ENCODE measurements around the gene PLXNB1.

DNA sequence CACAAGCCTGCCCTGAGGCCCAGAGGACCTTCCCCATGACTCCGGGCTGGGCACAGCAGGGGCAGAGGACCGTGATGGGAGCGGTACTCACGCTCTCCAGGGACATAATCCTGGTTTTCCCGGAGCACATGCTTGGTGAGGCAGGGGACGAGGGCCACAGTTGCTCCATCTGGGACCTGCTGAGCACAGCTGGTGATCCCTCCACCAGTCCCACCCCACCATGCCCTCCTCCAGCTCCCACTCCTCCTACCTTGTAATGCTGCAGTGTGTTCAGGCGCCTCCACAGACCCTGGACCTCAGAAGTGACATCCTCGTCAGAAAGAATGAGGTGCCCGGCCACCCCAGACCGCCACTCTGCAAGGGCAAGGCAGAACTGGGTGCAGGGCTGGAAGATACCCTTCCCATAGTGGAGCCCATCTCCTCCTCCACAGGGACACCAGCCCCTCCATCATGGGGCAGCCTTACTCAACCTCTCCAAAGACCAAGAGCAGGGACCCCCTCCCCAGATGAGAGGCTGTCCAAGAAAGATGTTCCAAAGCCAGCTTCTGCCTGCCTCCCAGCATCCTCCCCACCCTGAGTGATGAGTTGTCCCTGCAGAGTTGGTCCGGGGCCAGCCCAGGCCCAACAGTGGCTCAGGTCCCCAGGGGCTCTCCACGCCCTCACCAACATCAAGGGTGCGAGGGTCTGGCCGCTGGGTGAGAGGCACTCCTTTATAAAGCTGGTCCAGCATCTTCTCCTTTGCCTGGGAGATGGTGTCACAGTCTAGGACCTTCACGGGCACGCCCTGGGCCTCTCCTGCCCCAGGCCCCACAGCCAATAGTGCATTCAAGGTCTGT is 19.5 kb downstream of the PLXNB1 start:
- no peak for TF ChIP-seq ZNF350 (CRISPR knock-in tag; IDR thresholded peaks at IDR 0.05; ENCODE audit: borderline replicate concordance, low read depth)
- TF ChIP-seq, protein P1, sequence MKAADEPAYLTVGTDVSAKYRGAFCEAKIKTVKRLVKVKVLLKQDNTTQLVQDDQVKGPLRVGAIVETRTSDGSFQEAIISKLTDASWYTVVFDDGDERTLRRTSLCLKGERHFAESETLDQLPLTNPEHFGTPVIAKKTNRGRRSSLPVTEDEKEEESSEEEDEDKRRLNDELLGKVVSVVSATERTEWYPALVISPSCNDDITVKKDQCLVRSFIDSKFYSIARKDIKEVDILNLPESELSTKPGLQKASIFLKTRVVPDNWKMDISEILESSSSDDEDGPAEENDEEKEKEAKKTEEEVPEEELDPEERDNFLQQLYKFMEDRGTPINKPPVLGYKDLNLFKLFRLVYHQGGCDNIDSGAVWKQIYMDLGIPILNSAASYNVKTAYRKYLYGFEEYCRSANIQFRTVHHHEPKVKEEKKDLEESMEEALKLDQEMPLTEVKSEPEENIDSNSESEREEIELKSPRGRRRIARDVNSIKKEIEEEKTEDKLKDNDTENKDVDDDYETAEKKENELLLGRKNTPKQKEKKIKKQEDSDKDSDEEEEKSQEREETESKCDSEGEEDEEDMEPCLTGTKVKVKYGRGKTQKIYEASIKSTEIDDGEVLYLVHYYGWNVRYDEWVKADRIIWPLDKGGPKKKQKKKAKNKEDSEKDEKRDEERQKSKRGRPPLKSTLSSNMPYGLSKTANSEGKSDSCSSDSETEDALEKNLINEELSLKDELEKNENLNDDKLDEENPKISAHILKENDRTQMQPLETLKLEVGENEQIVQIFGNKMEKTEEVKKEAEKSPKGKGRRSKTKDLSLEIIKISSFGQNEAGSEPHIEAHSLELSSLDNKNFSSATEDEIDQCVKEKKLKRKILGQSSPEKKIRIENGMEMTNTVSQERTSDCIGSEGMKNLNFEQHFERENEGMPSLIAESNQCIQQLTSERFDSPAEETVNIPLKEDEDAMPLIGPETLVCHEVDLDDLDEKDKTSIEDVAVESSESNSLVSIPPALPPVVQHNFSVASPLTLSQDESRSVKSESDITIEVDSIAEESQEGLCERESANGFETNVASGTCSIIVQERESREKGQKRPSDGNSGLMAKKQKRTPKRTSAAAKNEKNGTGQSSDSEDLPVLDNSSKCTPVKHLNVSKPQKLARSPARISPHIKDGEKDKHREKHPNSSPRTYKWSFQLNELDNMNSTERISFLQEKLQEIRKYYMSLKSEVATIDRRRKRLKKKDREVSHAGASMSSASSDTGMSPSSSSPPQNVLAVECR (CRISPR knock-in tag; IDR thresholded peaks at IDR 0.05; ENCODE audit: borderline replicate concordance), result no peak
- TF ChIP-seq ZNF121 (CRISPR knock-in tag; IDR thresholded peaks at IDR 0.05), result no peak
- no peak for TF ChIP-seq ZNF430 (CRISPR knock-in tag; IDR thresholded peaks at IDR 0.05)
- TF ChIP-seq DR1 (CRISPR knock-in tag; IDR thresholded peaks at IDR 0.05), result no peak
- no peak for TF ChIP-seq ZNF274 (CRISPR knock-in tag; IDR thresholded peaks at IDR 0.05)

All from HepG2 (cell line).